Ectodermal cell (in vitro differentiated cells): ENCODE results near the gene FRS3. TPM values are rescaled to one million over a fixed set of nuclear protein-coding genes. Genes with fewer than 3 reads are reported as not detected.
A peak's percentile ranks its signal among the peaks of the same experiment; 100 is the strongest.

ENCODE experiments used
- H3K27ac ChIP-seq: 2 replicates; pipeline ENCODE4 v1.7.0; 2013; ENCODE audit warnings: mild to moderate bottlenecking, low read depth, low read length; ENCODE audit not compliant: insufficient read depth, poor library complexity, severe bottlenecking
- H3K27me3 ChIP-seq: 2 replicates; pipeline ENCODE4 v1.7.0; 2013; ENCODE audit warnings: mild to moderate bottlenecking, low read length; ENCODE audit not compliant: insufficient read depth, control insufficient read depth, poor library complexity, severe bottlenecking
- H3K36me3 ChIP-seq: one replicate; pipeline ENCODE4 v1.7.0; 2013; ENCODE audit warnings: low read length; ENCODE audit not compliant: control insufficient read depth, insufficient read depth
- H3K4me1 ChIP-seq: one replicate; pipeline ENCODE4 v1.7.0; 2013; ENCODE audit warnings: low read length; ENCODE audit not compliant: control insufficient read depth, insufficient read depth
- H3K4me3 ChIP-seq: 2 replicates; pipeline ENCODE4 v1.7.0; 2013; ENCODE audit warnings: low read depth, low read length, control low read depth; ENCODE audit not compliant: insufficient read depth
- H3K9me3 ChIP-seq: 2 replicates; pipeline ENCODE4 v1.7.0; 2013; ENCODE audit warnings: mild to moderate bottlenecking, low read length, moderate library complexity; ENCODE audit not compliant: control insufficient read depth
- WGBS, 2 experiments: methylation state at CpG; one replicate each; pipeline ENCODE4 v1.1.7; 2013; ENCODE audit warnings: missing lambda C conversion rate in 2 of 2; 5-methylcytosine and 5-hydroxymethylcytosine counted together
- polyA plus RNA-seq, 4 experiments: library from polyadenylated mRNA; stranded (reverse); fragments of 50-300 nt; gene quantifications; one replicate each; pipeline ENCODE4 v1.2.3, GENCODE V29; 2013

Gene FRS3, protein sequence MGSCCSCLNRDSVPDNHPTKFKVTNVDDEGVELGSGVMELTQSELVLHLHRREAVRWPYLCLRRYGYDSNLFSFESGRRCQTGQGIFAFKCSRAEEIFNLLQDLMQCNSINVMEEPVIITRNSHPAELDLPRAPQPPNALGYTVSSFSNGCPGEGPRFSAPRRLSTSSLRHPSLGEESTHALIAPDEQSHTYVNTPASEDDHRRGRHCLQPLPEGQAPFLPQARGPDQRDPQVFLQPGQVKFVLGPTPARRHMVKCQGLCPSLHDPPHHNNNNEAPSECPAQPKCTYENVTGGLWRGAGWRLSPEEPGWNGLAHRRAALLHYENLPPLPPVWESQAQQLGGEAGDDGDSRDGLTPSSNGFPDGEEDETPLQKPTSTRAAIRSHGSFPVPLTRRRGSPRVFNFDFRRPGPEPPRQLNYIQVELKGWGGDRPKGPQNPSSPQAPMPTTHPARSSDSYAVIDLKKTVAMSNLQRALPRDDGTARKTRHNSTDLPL
- polyA plus RNA-seq (2013, experiment 1 of 4): 9.0 TPM
- 6.5 TPM for polyA plus RNA-seq (2013, experiment 2 of 4)
- 6.0 TPM for polyA plus RNA-seq (2013, experiment 3 of 4)
- polyA plus RNA-seq (2013, experiment 4 of 4): 8.7 TPM

DNA sequence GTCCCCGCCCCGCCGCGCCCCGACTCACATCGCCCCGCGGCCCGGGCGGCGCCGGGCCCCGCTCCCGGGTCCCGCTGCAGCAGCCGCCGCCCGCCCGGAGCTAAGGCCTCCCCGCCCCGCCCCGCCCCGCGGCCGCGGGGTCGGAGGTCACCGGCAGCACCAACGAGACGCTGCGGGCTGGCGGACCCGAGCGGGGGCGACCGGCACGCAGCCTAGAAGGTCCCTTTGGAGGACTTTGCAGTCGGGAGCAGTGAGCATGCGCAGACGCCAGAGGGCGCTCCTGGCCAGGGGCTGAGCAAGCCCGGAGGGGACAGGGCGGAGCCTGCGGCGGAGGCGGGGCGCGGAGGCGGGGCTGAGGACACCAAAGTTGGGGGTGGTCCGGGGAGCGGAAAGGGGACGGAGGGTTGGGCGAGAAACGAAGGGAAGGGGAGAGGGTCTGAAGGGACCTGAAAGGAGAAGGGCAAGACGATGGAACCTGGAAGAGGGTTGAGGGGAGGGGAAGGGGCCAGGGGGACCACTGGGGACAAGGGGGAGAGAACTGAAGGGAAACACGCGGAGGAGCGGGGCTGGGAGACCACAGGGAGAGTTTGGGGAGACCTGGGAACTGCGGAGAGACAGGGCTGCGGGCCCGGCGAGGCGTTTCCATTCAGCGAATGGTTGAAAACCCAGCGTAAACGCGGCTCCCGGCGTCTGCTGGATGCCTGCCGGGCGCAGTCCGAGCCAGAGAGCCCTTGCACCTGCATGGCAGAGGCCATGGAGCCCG, at the start of gene FRS3:
FRS3 (minus strand) TSS at position 113 of the 763 bp plus-strand sequence. CDS start 2,913 bp downstream, outside the sequence.
- no peak within 1 kb of the TSS for H3K27ac ChIP-seq
- H3K4me1 ChIP-seq: peaks cover 11% of the 10 kb centered on the region
- H3K27me3 ChIP-seq: peaks cover 14% of the 10 kb centered on the region
- WGBS, 2 experiments: 0% methylated on average over 73 of the region's 73 CpGs
- H3K4me3 ChIP-seq: peak within 1 kb of the TSS; percentile 70
- no peaks in the 10 kb centered on the region for H3K9me3 ChIP-seq
- H3K36me3 ChIP-seq: peaks cover 6% of the 10 kb centered on the region

DNA sequence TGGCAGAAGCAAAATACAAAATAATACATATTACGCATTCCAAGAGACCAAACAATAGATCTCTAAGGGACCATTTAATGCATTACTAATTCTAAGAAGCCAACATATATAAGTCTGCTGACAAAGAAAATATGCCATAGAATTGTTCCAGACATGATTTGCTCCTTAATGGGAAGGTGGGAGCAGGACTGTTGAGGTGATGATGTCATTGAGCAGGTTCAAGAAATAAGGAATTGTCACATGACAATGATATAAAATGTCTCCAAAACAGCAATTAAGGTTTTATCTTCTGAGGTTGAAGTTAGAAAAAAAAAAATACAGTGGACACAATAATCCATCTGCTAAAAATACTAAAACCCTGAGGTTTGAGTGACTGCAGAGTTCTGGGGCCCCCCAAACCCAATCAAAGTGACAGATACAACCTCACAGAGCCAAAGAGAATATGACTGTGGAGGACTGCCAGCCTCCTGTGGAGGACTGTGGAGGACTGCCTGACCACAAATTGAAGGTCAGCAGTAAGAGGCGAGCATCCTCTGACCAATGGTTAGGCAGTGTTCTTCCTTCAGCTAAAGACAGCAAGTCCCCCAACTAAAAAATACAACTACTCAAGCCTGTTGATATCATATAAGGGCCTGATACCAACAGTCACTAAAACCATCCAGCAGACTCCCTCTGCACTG, 46.8 kb upstream of the FRS3 start:
- Histone ChIP-seq H3K4me1 (no peaks in the 10 kb centered on the region), H3K27ac (no peak overlapping the region), H3K9me3 (no peaks in the 10 kb centered on the region), H3K36me3 (no peaks in the 10 kb centered on the region), H3K27me3 (no peaks in the 10 kb centered on the region), H3K4me3 (no peak overlapping the region)
- WGBS, 2 experiments: 96% methylated on average over 2 of the region's 2 CpGs

DNA sequence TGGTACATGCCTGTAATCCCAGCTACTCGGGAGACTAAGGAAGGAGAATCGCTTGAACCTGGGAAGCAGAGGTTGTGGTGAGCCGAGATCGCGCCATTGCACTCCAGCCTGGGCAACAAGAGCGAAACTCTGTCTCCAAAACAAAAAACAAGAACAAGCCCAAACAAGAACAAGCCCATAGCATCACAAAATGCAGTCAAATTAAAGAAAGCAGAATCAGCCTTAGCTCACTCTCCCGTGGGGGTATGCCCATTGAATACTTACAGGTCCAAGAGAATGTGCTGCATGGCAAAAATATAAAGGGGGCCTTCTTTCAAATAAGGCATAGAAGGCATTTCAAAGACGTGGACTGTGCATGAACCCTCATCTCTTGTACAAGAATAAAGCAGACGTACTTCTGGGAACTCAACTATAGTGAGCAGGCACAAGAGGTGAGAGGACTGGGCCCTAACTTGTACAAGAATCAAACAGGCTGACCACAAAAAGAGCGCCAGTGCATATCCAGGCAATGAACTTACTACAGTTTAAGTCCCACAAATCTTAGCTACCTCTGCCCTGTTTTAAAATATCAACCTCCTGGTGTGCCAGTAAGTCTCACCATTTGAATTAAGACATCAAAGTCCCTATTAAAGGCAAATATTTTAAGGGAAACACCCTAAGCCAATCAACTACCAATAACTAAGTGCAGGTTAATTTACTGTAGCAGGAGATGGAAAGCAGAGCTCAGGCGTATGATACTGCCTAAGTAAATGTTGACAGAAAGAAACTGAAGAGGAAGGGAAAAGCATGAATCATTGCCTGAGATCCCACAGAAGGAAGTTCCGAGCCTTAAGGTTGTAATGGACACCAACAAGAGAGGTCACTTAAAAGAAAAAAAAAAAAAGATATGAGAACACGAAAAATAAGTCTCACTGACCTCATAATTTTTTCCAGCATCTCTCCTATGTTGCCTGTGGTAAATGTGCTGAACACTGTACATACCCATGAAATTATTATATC, 45.2 kb upstream of the FRS3 start:
- no peaks in the 10 kb centered on the region for H3K9me3 ChIP-seq
- H3K36me3 ChIP-seq: no peaks in the 10 kb centered on the region
- H3K27me3 ChIP-seq: no peaks in the 10 kb centered on the region
- no peak overlapping the region for H3K4me3 ChIP-seq
- WGBS, 2 experiments: 86 to 91% methylated on average over 12 to 13 of the region's 13 CpGs
- H3K27ac ChIP-seq: no peak overlapping the region
- H3K4me1 ChIP-seq: no peaks in the 10 kb centered on the region

DNA sequence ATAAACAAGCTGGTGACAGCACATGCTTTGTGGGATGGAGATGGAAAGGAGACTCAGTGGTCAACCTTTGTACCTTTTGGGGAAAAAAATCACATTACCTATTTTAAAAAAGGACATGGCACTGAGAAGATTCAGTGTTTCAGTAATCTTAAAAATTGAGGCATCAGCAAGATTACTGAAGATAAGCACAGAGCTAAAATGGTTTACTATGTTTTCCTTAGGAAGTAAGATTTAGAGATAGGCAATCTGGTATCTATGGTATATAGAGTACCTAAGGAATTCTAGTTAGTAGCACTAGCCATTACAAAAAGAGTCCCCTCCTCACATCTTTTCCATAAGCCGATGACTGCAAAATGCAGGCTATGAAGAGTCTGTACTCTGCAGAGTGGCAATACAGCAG, 43.5 kb upstream of the FRS3 start:
- Histone ChIP-seq H3K4me3 (no peak overlapping the region), H3K27me3 (no peaks in the 10 kb centered on the region), H3K9me3 (no peaks in the 10 kb centered on the region), H3K36me3 (no peaks in the 10 kb centered on the region), H3K27ac (no peak overlapping the region), H3K4me1 (no peaks in the 10 kb centered on the region)
- WGBS, 2 experiments: 96 to 98% methylated on average over 1 of the region's 1 CpG

DNA sequence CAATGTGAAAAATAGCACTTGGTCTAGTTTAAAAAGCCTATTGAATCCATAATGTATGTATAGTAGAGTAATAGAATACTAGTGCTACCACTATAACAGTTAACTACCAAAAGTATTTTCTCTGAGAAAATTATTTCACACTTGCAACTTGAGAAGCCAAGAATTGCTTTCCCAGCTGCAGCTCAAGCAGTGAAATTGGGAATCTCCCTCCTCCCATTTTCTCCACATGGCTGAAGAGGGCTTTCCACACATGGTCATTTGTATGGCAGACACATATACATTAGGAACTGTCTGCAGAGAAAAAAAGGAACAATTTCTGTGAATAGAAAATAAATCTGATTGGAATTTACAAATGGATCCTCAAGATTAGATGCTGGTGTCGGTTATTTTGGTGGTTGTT, 42.3 kb upstream of the FRS3 start:
- Histone ChIP-seq H3K9me3 (no peaks in the 10 kb centered on the region), H3K27ac (no peak overlapping the region), H3K4me1 (no peaks in the 10 kb centered on the region), H3K4me3 (no peak overlapping the region), H3K27me3 (no peaks in the 10 kb centered on the region), H3K36me3 (no peaks in the 10 kb centered on the region)
- 97% methylated on average over 1 of the region's 1 CpG for WGBS, 2 experiments

DNA sequence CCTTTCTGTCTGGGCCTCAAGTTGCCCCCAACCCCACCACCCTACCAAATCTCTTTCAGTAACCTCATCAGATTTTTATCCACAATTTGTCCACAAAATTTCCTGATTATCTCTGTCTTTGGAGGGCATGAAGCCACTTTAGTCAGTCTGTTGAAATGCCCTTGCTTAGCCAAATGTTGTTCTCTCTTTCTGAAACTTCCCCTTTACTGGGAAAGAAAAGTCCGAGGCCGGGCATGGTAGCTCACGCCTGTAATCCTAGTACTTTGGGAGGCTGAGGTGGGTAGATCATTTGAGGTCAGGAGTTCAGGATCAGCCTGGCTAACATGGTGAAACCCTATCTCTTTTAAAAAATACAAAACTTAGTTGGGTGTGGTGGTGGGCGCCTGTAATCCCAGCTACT, 41.6 kb upstream of the FRS3 start:
- Histone ChIP-seq H3K36me3 (no peaks in the 10 kb centered on the region), H3K9me3 (no peaks in the 10 kb centered on the region), H3K27me3 (no peaks in the 10 kb centered on the region), H3K27ac (no peak overlapping the region), H3K4me1 (no peaks in the 10 kb centered on the region), H3K4me3 (no peak overlapping the region)
- 82 to 92% methylated on average over 4 of the region's 4 CpGs for WGBS, 2 experiments

DNA sequence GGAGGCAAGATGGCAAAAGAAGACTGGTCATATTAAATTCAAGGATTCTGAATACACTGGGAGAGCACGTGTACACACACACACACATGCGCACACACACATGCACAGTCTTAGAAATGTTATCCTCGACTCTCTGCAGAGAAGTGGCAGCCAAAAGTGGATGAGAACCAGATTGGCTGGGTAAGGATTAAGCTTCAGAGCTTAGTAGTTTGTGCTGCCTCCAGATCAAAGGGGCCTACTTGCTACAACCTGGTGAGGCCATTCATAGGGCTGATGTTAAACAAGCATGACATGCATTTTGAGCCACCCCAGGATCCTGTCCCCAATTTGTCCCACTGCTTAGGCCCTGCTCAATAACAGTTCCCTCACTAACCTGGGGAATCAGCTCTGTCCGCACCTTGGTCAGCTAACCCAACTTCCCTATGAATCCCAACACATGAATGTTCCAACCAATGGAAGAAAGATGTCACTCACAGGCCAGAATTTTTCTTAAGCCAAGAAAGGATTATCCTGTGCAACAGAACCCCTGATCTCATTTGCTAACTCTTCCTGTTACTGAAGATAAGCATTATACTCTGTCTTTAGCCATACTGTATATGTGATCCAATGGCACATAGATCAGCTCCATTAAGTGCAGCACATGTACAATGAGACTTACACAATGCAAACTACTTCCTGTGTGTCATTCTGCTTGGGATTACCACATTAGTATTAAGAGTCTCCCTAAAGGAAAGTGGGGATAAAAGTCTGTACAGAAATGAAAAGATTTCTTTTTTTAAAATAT, 38.8 kb upstream of the FRS3 start:
- Histone ChIP-seq H3K4me1 (no peaks in the 10 kb centered on the region), H3K4me3 (no peak overlapping the region), H3K36me3 (no peaks in the 10 kb centered on the region), H3K27me3 (no peaks in the 10 kb centered on the region), H3K27ac (no peak overlapping the region), H3K9me3 (no peaks in the 10 kb centered on the region)
- WGBS, 2 experiments: 90 to 93% methylated on average over 4 of the region's 4 CpGs

DNA sequence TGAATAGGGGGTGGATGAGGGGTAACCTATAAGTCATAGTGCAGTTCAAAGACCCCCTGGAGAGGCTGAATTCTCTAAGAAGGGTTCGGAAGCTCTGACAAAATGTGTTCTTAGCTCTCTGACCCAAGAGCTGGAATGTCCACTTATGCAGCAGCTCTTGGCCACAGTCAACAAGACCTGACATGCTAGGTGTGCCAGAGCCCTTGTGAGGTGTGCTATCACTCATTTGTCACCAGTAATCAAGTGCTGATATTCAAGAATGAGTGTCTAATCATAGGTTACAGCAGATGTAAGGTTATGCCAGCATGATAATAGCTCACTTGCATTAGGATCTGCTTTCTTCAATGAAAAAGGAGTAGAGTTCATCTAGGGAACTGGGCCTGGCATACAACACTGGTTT, 35.9 kb upstream of the FRS3 start:
- no peaks in the 10 kb centered on the region for H3K27me3 ChIP-seq
- no peaks in the 10 kb centered on the region for H3K9me3 ChIP-seq
- WGBS, 2 experiments: 57 to 77% methylated on average over 1 of the region's 1 CpG
- H3K36me3 ChIP-seq: no peaks in the 10 kb centered on the region
- no peaks in the 10 kb centered on the region for H3K4me1 ChIP-seq
- H3K4me3 ChIP-seq: no peak overlapping the region
- peak overlapping the region; percentile 8 for H3K27ac ChIP-seq

DNA sequence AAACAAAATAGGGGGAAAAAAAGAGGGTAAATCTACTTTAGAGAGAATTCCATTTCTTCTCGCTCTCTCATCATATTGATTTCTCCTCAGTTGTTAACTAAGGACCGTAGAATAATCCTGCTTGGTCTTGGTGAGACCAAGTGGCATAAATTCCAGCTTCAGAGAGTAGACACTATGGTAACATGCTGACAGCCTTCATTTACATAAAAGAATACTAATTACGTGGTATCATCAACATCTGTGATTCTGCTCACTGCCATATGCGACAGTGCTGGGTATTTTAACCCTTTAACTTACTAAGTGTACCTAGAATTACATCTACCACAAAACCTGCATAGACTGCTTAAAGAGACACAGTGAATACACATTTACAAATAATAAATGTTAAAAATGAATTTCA, 34.9 kb upstream of the FRS3 start:
- Histone ChIP-seq H3K4me1 (no peaks in the 10 kb centered on the region), H3K4me3 (no peak overlapping the region), H3K27ac (no peak overlapping the region), H3K27me3 (no peaks in the 10 kb centered on the region), H3K9me3 (no peaks in the 10 kb centered on the region), H3K36me3 (no peaks in the 10 kb centered on the region)
- 94% methylated on average over 4 of the region's 4 CpGs for WGBS, 2 experiments
